Measurements from ENCODE around the gene ZNF831.

DNA sequence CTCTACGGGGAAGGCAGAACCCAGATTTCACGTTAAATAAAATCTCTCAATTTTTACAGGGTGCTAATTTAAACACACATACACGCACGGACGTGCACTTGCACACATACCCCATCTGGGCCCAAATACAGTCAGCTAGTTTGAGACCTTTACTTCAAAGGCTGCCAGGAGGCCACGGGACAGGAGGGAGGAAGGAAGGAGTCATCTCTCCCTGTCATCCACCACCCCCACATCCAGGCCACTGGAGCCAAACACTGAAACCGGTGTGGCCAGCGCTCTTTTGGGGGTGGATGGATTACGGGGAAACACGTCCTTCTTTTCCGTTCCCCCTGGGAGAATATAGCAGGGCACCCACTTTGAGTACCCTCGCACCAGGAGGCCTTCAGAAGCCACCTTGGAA, 60.1 kb downstream of the ZNF831 start:
- TF ChIP-seq, protein P1, sequence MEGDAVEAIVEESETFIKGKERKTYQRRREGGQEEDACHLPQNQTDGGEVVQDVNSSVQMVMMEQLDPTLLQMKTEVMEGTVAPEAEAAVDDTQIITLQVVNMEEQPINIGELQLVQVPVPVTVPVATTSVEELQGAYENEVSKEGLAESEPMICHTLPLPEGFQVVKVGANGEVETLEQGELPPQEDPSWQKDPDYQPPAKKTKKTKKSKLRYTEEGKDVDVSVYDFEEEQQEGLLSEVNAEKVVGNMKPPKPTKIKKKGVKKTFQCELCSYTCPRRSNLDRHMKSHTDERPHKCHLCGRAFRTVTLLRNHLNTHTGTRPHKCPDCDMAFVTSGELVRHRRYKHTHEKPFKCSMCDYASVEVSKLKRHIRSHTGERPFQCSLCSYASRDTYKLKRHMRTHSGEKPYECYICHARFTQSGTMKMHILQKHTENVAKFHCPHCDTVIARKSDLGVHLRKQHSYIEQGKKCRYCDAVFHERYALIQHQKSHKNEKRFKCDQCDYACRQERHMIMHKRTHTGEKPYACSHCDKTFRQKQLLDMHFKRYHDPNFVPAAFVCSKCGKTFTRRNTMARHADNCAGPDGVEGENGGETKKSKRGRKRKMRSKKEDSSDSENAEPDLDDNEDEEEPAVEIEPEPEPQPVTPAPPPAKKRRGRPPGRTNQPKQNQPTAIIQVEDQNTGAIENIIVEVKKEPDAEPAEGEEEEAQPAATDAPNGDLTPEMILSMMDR (IDR thresholded peaks at IDR 0.05) = no peak
- TF ChIP-seq POLR2AphosphoS5 (IDR thresholded peaks at IDR 0.05) (no peak), POLR2A (IDR thresholded peaks at IDR 0.05) (no peak), EP300 (IDR thresholded peaks at IDR 0.05) (no peak)
